B cell (primary cell): ENCODE measurements around the gene PITPNM3. TPM values are rescaled to one million over a fixed set of nuclear protein-coding genes. Genes with fewer than 3 reads are reported as not detected.
A peak's percentile ranks its signal among the peaks of the same experiment; 100 is the strongest.

Source experiments
- ATAC-seq: fragments of 200-7000 bp; cut with Tn5 transposase; one replicate; pipeline ENCODE4 v1.10.0; 2021; ENCODE audit warnings: low read depth, mild to moderate bottlenecking, moderate number of reproducible peaks, moderate library complexity
- CTCF ChIA-PET: fragments of 350-600 bp; sonication (Branson Sonifier 250); formaldehyde crosslinking; loops from one replicate; lab custom pipeline; 2021; ENCODE audit warnings: antibody characterized with exemption, inconsistent platforms; lab: Charles Lee
- POLR2A ChIA-PET: fragments of 350-600 bp; sonication (Branson Sonifier 250); formaldehyde crosslinking; loops from one replicate; lab custom pipeline; 2021; ENCODE audit warnings: antibody characterized with exemption; lab: Charles Lee
- DNase-seq: peaks from one replicate; pipeline ENCODE4 v3.0.0; 2013
- H2AFZ ChIP-seq: 2 replicates; pipeline ENCODE4 v1.6.1; 2012; ENCODE audit warnings: mild to moderate bottlenecking, low read depth, low read length; ENCODE audit not compliant: insufficient read depth, poor library complexity, severe bottlenecking
- H3K27ac ChIP-seq, 2 donors: 1 replicate in 1 of 2; 2 replicates in 1 of 2; pipeline ENCODE4 v1.5.1; 2012 to 2013; ENCODE audit warnings: low read length in 2 of 2, mild to moderate bottlenecking in 2 of 2, moderate library complexity in 1 of 2
- H3K27me3 ChIP-seq, 4 experiments: fragments of 200-600 bp in 1 of 4; sonication (generic) in 1 of 4; replicated peaks in 1 of 4; 1 replicate in 2 of 4; 2 replicates in 2 of 4; pipeline versions ENCODE4 v1.6.1 to v1.7.0; 2013 to 2016; ENCODE audit warnings: low read length in 3 of 4, mild to moderate bottlenecking in 2 of 4, mixed read lengths in 1 of 4, moderate library complexity in 1 of 4; ENCODE audit not compliant: insufficient read depth in 4 of 4, control insufficient read depth in 3 of 4; ENCODE audit errors: control extremely low read depth in 1 of 4
- H3K36me3 ChIP-seq, 2 experiments: replicated peaks in 1 of 2; 1 replicate in 1 of 2; 2 replicates in 1 of 2; pipeline versions ENCODE4 v1.6.1 to v1.7.1; 2013; ENCODE audit warnings: low read length in 1 of 2; ENCODE audit not compliant: insufficient read depth in 2 of 2, control insufficient read depth in 1 of 2; ENCODE audit errors: control extremely low read depth in 1 of 2, extremely low read depth in 1 of 2
- H3K4me1 ChIP-seq, 2 donors: fragments of 200-600 bp in 1 of 2; sonication (generic) in 1 of 2; 1 replicate in 1 of 2; 2 replicates in 1 of 2; pipeline versions ENCODE4 v1.5.1 to v1.6.1; 2013 to 2017; ENCODE audit warnings: low read length in 2 of 2; ENCODE audit not compliant: control insufficient read depth in 2 of 2, insufficient read depth in 2 of 2
- H3K4me2 ChIP-seq: replicated peaks from 2 replicates; pipeline ENCODE3; 2012; ENCODE audit warnings: mild to moderate bottlenecking, low read depth, low read length; ENCODE audit not compliant: poor library complexity, severe bottlenecking
- H3K4me3 ChIP-seq, 5 experiments: fragments of 200-600 bp in 1 of 5; sonication (generic) in 1 of 5; 1 replicate in 3 of 5; 2 replicates in 2 of 5; pipeline versions ENCODE4 v1.5.1 to v1.7.0; 2011 to 2016; ENCODE audit warnings: low read length in 4 of 5, mild to moderate bottlenecking in 4 of 5, low read depth in 2 of 5, control low read depth in 1 of 5, moderate library complexity in 1 of 5; ENCODE audit not compliant: insufficient read depth in 1 of 5; ENCODE audit errors: control extremely low read depth in 1 of 5, extremely low read depth in 1 of 5
- H3K79me2 ChIP-seq: fragments of 200-600 bp; sonication (generic); one replicate; pipeline ENCODE4 v1.6.0; 2016; ENCODE audit warnings: low read length; ENCODE audit not compliant: control insufficient read depth, insufficient read depth
- H3K9ac ChIP-seq: fragments of 200-600 bp; sonication (generic); 2 replicates; pipeline ENCODE4 v1.6.1; 2017; ENCODE audit warnings: mild to moderate bottlenecking, low read length, moderate library complexity
- H3K9me3 ChIP-seq, 3 donors: one replicate each; pipeline versions ENCODE4 v1.6.1 to v1.7.1; 2013; ENCODE audit warnings: low read length in 2 of 3; ENCODE audit not compliant: control insufficient read depth in 2 of 3, insufficient read depth in 1 of 3; ENCODE audit errors: control extremely low read depth in 1 of 3
- H4K20me1 ChIP-seq: 2 replicates; pipeline ENCODE4 v1.6.0; 2012; ENCODE audit warnings: mild to moderate bottlenecking, low read length; ENCODE audit not compliant: insufficient read depth, control insufficient read depth, poor library complexity, severe bottlenecking
- H3K27ac Mint-ChIP-seq: one replicate; pipeline ENCODE4 v1.8.0; 2021; ENCODE audit warnings: mixed read lengths
- H3K27me3 Mint-ChIP-seq: one replicate; pipeline ENCODE4 v1.8.0; 2021; ENCODE audit warnings: mixed read lengths
- H3K4me1 Mint-ChIP-seq: one replicate; pipeline ENCODE4 v1.8.0; 2021; ENCODE audit warnings: mixed read lengths
- H3K4me3 Mint-ChIP-seq: one replicate; pipeline ENCODE4 v1.8.0; 2021; ENCODE audit warnings: mixed read lengths
- H3K9me3 Mint-ChIP-seq: one replicate; pipeline ENCODE4 v1.8.0; 2022; ENCODE audit warnings: mixed read lengths; ENCODE audit not compliant: insufficient read depth
- EZH2 ChIP-seq: IDR thresholded peaks from 2 replicates; pipeline ENCODE4 v1.6.1; 2012; ENCODE audit warnings: borderline replicate concordance, low read depth, mild to moderate bottlenecking, moderate library complexity, low read length; ENCODE audit not compliant: insufficient read depth, poor library complexity, severe bottlenecking
- WGBS: methylation state at CpG from one replicate; pipeline ENCODE4 v1.1.5; 2013; ENCODE audit warnings: missing lambda C conversion rate; ENCODE audit not compliant: insufficient coverage; 5-methylcytosine and 5-hydroxymethylcytosine counted together
- intact Hi-C: fragments of 100-400 bp; cut with micrococcal nuclease; formaldehyde crosslinking; loops from one replicate; pipeline ENCODE4 v1.10.0; 2022
- polyA plus RNA-seq: library from polyadenylated mRNA; depleted of rRNA; stranded (reverse); fragments of >200 nt; gene quantifications from 2 replicates; pipeline ENCODE4 v1.2.3, GENCODE V29; 2012
- total RNA-seq, 2 donors: library from RNA; stranded (reverse); fragments of 120-200 nt in 1 of 2; gene quantifications; 1 replicate in 1 of 2; 2 replicates in 1 of 2; pipeline versions ENCODE4 v1.2.3 to v1.2.4, GENCODE V29; 2013 to 2022
- TF ChIP-seq, protein P1 (sequence below): fragments of 200-600 bp; IDR thresholded peaks from one replicate; pipeline ENCODE4 v1.8.0; 2022; ENCODE audit warnings: antibody characterized with exemption, mild to moderate bottlenecking

The PITPNM3 gene
- total and polyA plus RNA-seq, 2 donors (not counting 1 experiment from before 2014, with no cell fraction given) = 0.31 to 0.49 TPM

DNA sequence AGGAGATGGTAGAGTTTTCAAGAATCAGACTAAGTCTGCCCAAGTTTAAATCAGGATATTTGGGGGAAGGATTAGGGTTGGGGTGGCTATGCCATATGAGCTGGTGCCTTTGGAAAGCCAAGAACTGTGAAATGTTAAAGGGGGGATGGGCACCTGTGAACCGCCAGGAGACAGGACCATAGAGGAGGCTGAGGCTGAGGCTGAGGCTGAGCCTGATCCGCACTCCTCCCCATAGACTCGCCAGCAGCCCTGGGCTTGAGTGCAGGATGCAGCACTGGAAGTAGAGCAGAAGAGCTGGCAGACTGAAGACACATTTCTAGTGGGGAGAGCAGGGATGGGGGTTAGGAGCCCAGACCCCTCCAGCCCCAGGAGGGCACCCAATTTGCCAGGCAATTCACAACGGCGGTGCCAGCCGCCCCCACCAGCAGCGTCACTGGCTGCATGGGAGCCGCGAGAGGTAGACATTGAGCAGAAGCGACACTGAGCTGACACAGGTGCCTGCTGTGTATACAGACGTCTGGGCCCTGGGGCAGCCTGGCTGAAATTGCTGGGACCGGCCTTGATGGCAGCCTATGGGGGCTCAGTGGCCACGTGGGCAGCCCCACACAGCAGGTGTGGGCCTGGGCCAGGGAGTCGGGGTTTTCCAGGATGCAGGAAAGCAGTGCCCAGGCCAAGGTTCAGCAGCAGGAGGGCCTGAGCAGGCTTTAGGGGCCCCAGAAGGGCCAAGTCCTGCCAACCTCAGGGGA is 102.9 kb downstream of the PITPNM3 start:
- no peaks in the 10 kb centered on the region for H3K79me2 ChIP-seq
- peak overlapping the region; percentile 54 for H3K4me3 Mint-ChIP-seq
- ChIA-PET CTCF (interaction anchor here (0.6 to 3.5 kb wide), 3 partner anchors 17 to 29 kb away, joined by 3 to 13 read pairs (median 5); no protein-coding TSS in a partner anchor), POLR2A (interaction anchor here (0.6 kb wide), 1 partner anchor 10 kb away, joined by 7 read pairs; no protein-coding TSS in a partner anchor)
- TF ChIP-seq, protein P1, sequence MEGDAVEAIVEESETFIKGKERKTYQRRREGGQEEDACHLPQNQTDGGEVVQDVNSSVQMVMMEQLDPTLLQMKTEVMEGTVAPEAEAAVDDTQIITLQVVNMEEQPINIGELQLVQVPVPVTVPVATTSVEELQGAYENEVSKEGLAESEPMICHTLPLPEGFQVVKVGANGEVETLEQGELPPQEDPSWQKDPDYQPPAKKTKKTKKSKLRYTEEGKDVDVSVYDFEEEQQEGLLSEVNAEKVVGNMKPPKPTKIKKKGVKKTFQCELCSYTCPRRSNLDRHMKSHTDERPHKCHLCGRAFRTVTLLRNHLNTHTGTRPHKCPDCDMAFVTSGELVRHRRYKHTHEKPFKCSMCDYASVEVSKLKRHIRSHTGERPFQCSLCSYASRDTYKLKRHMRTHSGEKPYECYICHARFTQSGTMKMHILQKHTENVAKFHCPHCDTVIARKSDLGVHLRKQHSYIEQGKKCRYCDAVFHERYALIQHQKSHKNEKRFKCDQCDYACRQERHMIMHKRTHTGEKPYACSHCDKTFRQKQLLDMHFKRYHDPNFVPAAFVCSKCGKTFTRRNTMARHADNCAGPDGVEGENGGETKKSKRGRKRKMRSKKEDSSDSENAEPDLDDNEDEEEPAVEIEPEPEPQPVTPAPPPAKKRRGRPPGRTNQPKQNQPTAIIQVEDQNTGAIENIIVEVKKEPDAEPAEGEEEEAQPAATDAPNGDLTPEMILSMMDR = no peak
- no peak for TF ChIP-seq EZH2
- intact Hi-C loops = no loop called here
- peaks cover 0 to 8% (median 0%) of the 10 kb centered on the region in 3 donors for H3K9me3 ChIP-seq
- WGBS = 83% methylated on average over 13 of the region's 14 CpGs
- no peak overlapping the region for H3K4me2 ChIP-seq
- no peaks in the 10 kb centered on the region for H4K20me1 ChIP-seq
- peak overlapping the region in 1 of 2 donors; percentile 26 for H3K27ac ChIP-seq
- H3K27me3 Mint-ChIP-seq = no peaks in the 10 kb centered on the region
- DNase-seq = no peak
- no peak overlapping the region for H3K4me3 ChIP-seq
- no peaks in the 10 kb centered on the region for H3K9me3 Mint-ChIP-seq
- no peak for ATAC-seq
- peak overlapping the region; percentile 73 for H3K27ac Mint-ChIP-seq
- no peaks in the 10 kb centered on the region for H3K27me3 ChIP-seq
- H3K9ac ChIP-seq = no peak overlapping the region
- no peak overlapping the region for H2AFZ ChIP-seq
- peaks cover 37% of the 10 kb centered on the region for H3K4me1 Mint-ChIP-seq
- peaks cover 6 to 10% of the 10 kb centered on the region in 2 donors for H3K4me1 ChIP-seq
- H3K36me3 ChIP-seq = no peaks in the 10 kb centered on the region
